ENCODE measurements around the gene PRKG1.

DNA sequence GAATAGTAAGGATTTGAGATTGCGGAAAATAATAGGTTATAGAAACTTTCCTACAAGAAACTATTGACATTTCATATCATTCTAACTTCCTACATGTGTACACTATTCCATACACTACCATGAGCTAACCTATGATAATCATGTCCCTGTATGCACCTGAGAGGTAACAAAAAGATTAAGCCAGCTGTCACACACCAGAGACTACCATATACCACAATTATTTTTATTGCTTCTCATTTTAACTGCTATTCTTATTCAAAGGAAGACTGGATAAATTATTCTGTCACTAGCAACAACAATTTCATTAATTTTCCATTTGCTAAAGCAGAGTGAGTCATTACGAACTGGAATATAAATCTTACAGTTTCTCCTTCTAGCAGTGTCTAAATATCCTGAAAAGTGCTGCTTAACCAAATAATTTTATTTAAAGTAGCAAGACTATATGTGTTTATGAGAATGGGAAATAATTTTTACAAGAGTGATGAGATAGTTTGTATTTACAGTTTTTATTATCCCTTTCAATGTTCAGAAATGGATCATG, 1004.2 kb downstream of the PRKG1 start:
- TF ChIP-seq CTCF (IDR thresholded peaks at IDR 0.05), result no peak
- TF ChIP-seq ZFX (IDR thresholded peaks at IDR 0.05; ENCODE audit: borderline replicate concordance), result no peak
